GM12875 (cell line): ENCODE measurements around the gene COL4A1.

ENCODE experiments used
- H3K4me3 ChIP-seq: one replicate; pipeline ENCODE4 v1.5.1; 2011; ENCODE audit warnings: low read depth, low read length, control low read depth
- CTCF ChIP-seq: IDR thresholded peaks from 2 replicates; pipeline ENCODE4 v1.5.1; 2011; ENCODE audit warnings: low read depth, mild to moderate bottlenecking, control low read depth, inconsistent platforms, low read length, moderate library complexity, borderline replicate concordance; ENCODE audit not compliant: insufficient read depth

Gene COL4A1

GRCh38 chr13:110330491-110331011, 23.6 kb upstream of the COL4A1 start:
- H3K4me3 ChIP-seq = no peak overlapping the region
- no peak for TF ChIP-seq CTCF

- no peak for TF ChIP-seq CTCF
Observed at GRCh38 chr13:110329798-110330461, 23.0 kb upstream of the COL4A1 start.

DNA sequence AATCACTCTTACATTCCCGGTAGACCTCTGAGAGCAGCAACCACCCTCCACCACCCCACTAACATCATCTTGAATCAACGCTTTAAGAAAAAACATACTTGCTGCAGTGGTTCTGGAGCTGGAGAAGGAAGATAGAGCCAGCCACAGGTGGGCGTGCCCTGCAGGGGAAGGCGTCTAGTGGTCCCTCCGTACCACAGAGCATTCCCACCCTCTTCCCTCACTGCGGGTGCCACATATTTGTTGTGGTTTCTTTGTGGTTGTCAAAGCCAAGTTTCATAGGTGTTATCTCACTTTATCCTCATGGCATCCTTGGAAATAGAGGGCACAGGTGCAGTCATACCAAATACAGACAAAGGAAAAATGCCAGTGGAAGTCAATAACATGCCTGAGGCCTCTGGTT, 22.3 kb upstream of the COL4A1 start:
- no peak for TF ChIP-seq CTCF
- H3K4me3 ChIP-seq = no peak overlapping the region

More at GRCh38 chr13:110329798-110330461, 23.0 kb upstream of the COL4A1 start:
- H3K4me3 ChIP-seq = no peak overlapping the region

- no peak overlapping the region for H3K4me3 ChIP-seq
- TF ChIP-seq CTCF = no peak
Observed at GRCh38 chr13:110328573-110328972, 21.6 kb upstream of the COL4A1 start.

DNA sequence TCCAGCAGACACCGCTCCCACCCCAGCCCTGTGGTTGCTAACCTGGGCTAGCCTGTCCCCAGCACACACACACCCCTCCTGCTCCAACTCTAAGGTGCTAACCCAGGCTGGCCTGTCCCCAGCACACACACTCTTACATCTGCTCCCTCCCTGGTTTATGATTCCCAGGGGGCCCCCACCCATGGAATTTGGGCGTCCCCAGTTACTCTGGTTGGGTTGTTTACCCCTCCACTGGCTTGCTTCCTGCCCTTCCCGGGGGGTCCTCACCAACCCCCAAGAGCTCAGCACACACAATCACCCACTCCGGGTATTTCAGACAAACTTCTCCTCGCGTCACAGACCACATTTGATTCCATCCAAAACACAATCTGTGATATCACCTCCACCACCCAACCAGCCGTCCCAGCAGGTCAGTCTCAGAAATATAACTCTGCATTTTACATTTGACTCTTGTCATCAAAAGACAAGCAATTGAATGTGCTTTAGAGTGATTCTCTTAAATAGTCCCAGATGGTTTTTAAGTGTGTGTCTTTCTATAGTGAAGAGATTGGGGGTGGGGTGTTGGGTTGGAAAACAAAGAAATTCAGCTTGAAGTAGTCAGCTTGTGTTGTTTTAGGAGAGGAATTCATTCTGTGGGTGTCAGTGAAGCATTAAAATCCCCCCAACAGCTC, 20.2 kb upstream of the COL4A1 start:
- no peak for TF ChIP-seq CTCF
- no peak overlapping the region for H3K4me3 ChIP-seq

DNA sequence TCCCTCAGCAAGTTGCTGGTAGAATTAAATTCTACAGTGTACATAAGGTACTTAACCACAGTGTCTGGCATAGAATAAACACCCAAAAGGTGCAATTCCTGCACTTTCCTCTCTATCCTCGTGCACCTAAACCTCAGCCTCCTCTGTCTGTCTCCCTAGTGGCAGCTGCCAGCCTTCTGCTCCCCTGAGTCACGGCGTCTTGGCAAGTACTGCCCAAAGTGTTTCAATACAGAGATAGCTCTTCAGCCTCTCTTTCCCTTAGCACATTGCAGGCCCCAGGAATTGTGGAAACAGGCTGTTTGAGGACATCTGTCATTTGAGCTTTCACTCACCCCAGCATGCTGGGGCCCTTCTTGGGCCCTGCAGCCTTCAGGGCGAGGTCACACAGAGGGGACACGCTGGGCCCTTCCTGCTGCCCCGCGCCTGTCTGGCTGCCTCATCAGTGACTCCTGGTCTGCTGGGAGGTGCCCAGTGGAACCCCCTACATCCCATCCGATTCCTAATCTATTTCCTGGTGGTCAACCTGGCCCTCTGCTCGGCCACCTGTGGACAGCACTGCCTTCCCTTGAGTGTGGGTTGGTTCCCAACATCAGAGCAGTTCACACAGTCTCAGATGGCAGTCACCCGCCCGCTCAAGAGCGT, 19.4 kb upstream of the COL4A1 start:
- no peak for TF ChIP-seq CTCF

More for the DNA sequence above, 19.4 kb upstream of the COL4A1 start:
- no peak overlapping the region for H3K4me3 ChIP-seq
